Smooth muscle cell (in vitro differentiated cells): ENCODE data around the gene KISS1R. TPM values are rescaled to one million over a fixed set of nuclear protein-coding genes. Genes with fewer than 3 reads are reported as not detected.

Experiments used
- DNase-seq: peaks from one replicate; lab custom pipeline; 2025; ENCODE audit not compliant: unreplicated experiment; lab: John Stamatoyannopoulos, UW
- H2AFZ ChIP-seq: fragments of 200-600 bp; sonication (generic); 2 replicates; pipeline ENCODE4 v1.6.0; 2016; ENCODE audit warnings: antibody characterized with exemption, low read depth, mild to moderate bottlenecking
- H3F3A ChIP-seq: fragments of 200-600 bp; sonication (generic); 2 replicates; pipeline ENCODE4 v1.6.0; 2017; ENCODE audit warnings: antibody characterized with exemption, low read depth
- H3K27ac ChIP-seq: fragments of 200-600 bp; sonication (generic); 2 replicates; pipeline ENCODE4 v1.5.1; 2016; ENCODE audit warnings: low read depth, mild to moderate bottlenecking
- H3K27me3 ChIP-seq: fragments of 200-600 bp; sonication (generic); 2 replicates; pipeline ENCODE4 v1.6.1; 2016; ENCODE audit warnings: low read depth, mild to moderate bottlenecking
- H3K36me3 ChIP-seq: fragments of 200-600 bp; sonication (generic); 2 replicates; pipeline ENCODE4 v1.5.1; 2016; ENCODE audit warnings: low read depth
- H3K4me1 ChIP-seq: fragments of 200-600 bp; sonication (generic); 2 replicates; pipeline ENCODE4 v1.5.1; 2016; ENCODE audit warnings: low read depth
- H3K4me2 ChIP-seq: fragments of 200-600 bp; sonication (generic); 2 replicates; pipeline ENCODE4 v1.6.0; 2016; ENCODE audit warnings: mild to moderate bottlenecking
- H3K4me3 ChIP-seq: fragments of 200-600 bp; sonication (generic); 2 replicates; pipeline ENCODE4 v1.5.1; 2016; ENCODE audit warnings: mild to moderate bottlenecking
- H3K79me2 ChIP-seq: fragments of 200-600 bp; sonication (generic); 2 replicates; pipeline ENCODE4 v1.6.0; 2016; ENCODE audit warnings: low read depth, mild to moderate bottlenecking
- H3K9ac ChIP-seq: fragments of 200-600 bp; sonication (generic); 2 replicates; pipeline ENCODE4 v1.6.0; 2016; ENCODE audit warnings: low read depth
- H3K9me3 ChIP-seq: fragments of 200-600 bp; sonication (generic); replicated peaks from 2 replicates; pipeline ENCODE4 v1.5.1; 2016; ENCODE audit warnings: low read depth
- H4K20me1 ChIP-seq: fragments of 200-600 bp; sonication (generic); 2 replicates; pipeline ENCODE4 v1.6.0; 2016; ENCODE audit warnings: low read depth
- CTCF ChIP-seq: fragments of 200-600 bp; sonication (generic); IDR thresholded peaks from 2 replicates; pipeline ENCODE4 v1.5.1; 2017; ENCODE audit warnings: borderline replicate concordance, mild to moderate bottlenecking, antibody characterized with exemption; ENCODE audit not compliant: insufficient read depth, poor library complexity, severe bottlenecking
- WGBS: methylation state at CpG from one replicate; pipeline ENCODE4 v1.1.7; 2016; ENCODE audit warnings: low lambda C conversion rate; 5-methylcytosine and 5-hydroxymethylcytosine counted together
- polyA plus RNA-seq: library from polyadenylated mRNA; unstranded; fragments of >200 nt; fragmentation: Nextera tagmentation; extraction: Ambion mirVana; gene quantifications from 2 replicates; pipeline ENCODE4 v1.2.1, GENCODE V29; 2016
- total RNA-seq: library from RNA; depleted of rRNA; stranded (reverse); fragments of >200 nt; gene quantifications from 2 replicates; pipeline ENCODE4 v1.2.3, GENCODE V29; 2014

Gene KISS1R
- total and polyA plus RNA-seq, 2 experiments from 2014 or later, result 0.61 TPM; not detected in 1

GRCh38 chr19:925526-926322 is 8.6 kb downstream of the KISS1R start, which contains the start of gene ARID3A:
TSS of gene ARID3A (plus strand) at chr19:926035. CDS start at chr19:929529, 3,494 bp downstream.
- Histone ChIP-seq H3K79me2 (peaks cover 57% of the 10 kb centered on the region), H3K36me3 (no peaks in the 10 kb centered on the region), H4K20me1 (peaks cover 29% of the 10 kb centered on the region), H3K27ac (peak within 1 kb of the TSS; percentile 98), H3K4me3 (peak within 1 kb of the TSS; percentile 99), H3F3A (peaks cover under 1% of the 10 kb centered on the region), H2AFZ (peak within 1 kb of the TSS; percentile 35), H3K9ac (peak within 1 kb of the TSS; percentile 94), H3K27me3 (peaks cover under 1% of the 10 kb centered on the region), H3K9me3 (no peaks in the 10 kb centered on the region), H3K4me1 (peaks cover 3% of the 10 kb centered on the region), H3K4me2 (peak within 1 kb of the TSS; percentile 99)
- DNase-seq, result peak; percentile 92
- no peak for TF ChIP-seq CTCF
- WGBS, result 1% methylated on average over 57 of the region's 97 CpGs

DNA sequence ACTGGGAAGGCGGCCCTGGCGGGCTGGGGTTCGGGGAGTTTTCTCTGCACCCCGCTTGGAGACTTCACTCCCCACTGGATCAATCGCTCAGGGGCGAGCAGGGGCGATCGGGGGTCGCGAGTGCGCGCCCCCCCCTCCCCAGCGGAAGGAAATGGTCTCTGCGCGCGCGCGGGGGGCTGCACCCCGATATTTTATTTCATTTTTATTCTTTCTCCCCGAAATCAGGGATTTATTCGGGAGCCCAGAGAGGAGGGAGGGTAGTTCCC is 9.1 kb downstream of the KISS1R start:
- Histone ChIP-seq H3K9ac (peak overlapping the region; percentile 94), H3K27me3 (no peaks in the 10 kb centered on the region), H3K36me3 (no peaks in the 10 kb centered on the region), H3K4me3 (peak overlapping the region; percentile 99), H3K27ac (peak overlapping the region; percentile 89), H3K9me3 (no peaks in the 10 kb centered on the region), H3F3A (peaks cover 6% of the 10 kb centered on the region), H3K4me2 (peak overlapping the region; percentile 99), H3K4me1 (peaks cover 3% of the 10 kb centered on the region), H4K20me1 (peaks cover 33% of the 10 kb centered on the region), H3K79me2 (peaks cover 62% of the 10 kb centered on the region), H2AFZ (no peak overlapping the region)
- WGBS, result under 1% methylated on average over 21 of the region's 21 CpGs
- no peak for DNase-seq
- no peak for TF ChIP-seq CTCF

GRCh38 chr19:926589-927350 is 9.6 kb downstream of the KISS1R start:
- no peaks in the 10 kb centered on the region for H3K9me3 ChIP-seq
- no peaks in the 10 kb centered on the region for H3K36me3 ChIP-seq
- TF ChIP-seq CTCF, result no peak
- peak; percentile 25 for DNase-seq
- peak overlapping the region; percentile 94 for H3K9ac ChIP-seq
- H2AFZ ChIP-seq, result no peak overlapping the region
- peaks cover 8% of the 10 kb centered on the region for H3F3A ChIP-seq
- no peaks in the 10 kb centered on the region for H3K27me3 ChIP-seq
- peak overlapping the region; percentile 99 for H3K4me3 ChIP-seq
- under 1% methylated on average over 33 of the region's 52 CpGs for WGBS
- H3K79me2 ChIP-seq, result peaks cover 67% of the 10 kb centered on the region
- H3K27ac ChIP-seq, result peak overlapping the region; percentile 89
- H4K20me1 ChIP-seq, result peaks cover 38% of the 10 kb centered on the region
- H3K4me2 ChIP-seq, result peak overlapping the region; percentile 99
- peaks cover 3% of the 10 kb centered on the region for H3K4me1 ChIP-seq
